NCI-H2171 (cell line): ENCODE data around the gene SEMA3A.

Experiments used
- DNase-seq: peaks from one replicate; lab custom pipeline; 2025; lab: John Stamatoyannopoulos, UW

SEMA3A gene

DNA sequence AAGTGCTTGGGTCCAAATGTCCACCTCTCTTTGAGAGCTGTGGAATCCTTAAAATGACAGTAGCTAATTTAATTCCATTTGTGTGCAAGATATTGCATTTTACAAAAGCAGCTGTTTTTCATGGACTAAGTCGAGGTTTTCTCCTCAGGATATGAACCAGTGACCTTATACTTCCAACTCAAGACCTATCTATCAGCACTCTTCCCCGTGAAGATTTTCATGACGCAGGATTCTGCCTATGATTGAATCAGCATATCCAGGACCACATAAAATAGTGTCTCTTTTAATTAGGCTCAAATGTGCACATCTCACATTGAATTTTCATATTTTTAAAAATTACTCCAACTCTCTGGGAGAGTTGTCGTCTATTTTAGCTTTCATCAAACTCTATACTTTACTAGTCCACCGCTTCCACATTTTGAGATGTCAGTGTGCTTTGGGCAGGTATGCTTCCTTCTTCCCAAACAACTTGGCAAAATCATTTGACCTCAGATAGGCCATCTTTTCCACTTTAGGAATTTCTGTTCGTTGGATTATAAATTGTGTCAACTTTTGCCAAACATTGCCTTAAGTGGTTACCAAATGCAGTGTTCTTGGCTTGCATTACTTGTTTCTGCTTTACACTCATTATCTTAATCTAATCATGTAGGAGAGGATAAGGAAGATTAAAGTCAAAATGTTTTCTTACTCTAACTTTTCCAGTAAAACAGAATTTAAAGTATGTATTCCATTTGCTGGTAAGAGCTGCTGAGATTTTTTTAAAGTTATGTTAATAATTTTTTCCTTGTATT lies 39.4 kb downstream of the SEMA3A start:
- DNase-seq = no peak

DNA sequence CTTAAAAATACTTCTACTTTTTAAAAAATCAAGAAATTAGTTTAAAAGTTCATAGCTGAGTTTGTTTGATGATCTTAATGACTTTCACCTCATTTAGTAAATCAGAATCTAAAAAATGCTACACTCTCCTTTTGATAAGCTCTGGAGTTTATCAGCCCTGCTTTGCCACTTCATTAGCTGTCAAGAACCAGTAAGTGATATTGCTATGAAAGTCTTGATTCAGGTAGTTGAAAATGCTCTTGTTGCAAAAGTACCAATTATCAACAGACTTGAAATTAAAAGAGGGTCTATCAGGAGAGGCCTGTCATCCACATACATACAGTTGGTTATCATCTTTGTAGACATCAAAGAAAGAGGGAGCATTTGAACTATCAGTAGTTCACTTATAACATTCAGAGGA lies 41.6 kb downstream of the SEMA3A start:
- DNase-seq = no peak

DNA sequence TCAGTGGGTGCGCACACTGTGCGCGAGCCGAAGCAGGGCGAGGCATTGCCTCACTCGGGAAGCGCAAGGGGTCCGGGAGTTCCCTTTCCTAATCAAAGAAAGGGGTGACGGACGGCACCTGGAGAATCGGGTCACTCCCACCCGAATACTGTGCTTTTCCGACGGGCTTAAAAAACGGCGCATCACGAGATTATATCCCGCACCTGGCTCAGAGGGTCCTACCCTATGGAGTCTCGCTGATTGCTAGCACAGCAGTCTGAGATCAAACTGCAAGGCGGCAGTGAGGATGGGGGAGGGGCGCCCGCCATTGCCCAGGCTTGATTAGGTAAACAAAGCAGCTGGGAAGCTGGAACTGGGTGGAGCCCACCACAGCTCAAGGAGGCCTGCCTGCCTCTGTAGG lies 44.2 kb downstream of the SEMA3A start:
- DNase-seq = peak; percentile 7

DNA sequence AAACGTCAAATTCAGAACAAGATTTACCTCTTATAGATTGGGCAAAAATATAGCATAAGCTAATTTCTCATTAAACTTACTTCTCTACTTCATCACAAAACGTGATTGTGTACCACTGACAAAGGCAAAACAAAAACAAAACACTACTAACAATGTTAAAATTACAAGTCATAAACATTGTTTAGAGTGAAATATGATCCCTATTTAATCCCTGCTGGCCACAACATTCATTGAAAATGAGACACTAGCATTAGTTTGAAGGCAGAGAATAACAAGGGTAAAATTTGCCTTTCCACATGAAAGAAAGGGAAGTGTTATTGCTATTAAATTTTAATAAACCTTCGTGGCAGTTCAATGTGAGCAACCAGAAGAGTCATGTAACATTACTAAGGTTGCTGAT lies 45.0 kb downstream of the SEMA3A start:
- DNase-seq = no peak

DNA sequence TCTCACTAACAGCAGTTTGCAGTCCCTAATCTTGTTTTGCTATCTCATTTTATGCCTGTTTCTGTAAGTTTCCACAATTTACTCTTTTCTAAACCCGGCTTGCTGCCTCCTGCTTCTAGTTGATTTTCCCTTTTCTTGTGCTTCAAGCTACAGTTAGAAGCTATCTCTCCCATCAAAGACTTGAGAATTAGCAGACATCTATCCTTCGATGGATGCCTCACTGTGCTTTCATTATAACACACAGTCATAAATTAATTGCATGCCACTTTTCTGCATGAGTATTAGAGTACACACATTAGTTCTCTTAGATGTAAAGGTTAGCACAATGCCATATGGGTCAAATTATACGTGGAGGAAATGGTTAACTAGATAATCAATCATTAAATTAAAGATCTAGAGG lies 48.7 kb downstream of the SEMA3A start:
- DNase-seq = no peak

DNA sequence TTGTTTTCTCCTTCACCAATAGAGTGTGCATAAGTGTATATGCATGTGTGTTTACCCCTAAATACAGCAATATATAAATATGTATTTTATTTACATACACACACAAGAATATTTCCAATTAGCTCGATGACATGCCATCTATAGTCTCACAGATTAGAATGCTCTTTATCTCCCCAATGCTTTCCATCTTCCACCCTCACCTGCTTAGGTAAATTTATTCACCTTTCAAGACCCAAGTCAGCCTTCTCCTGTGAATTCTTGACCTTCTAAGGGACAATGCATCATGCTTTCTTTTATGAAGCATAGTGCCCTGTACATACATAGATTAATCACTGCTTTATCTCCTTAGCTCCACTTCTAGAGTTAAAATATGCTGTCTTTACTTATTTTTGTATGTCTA lies 49.7 kb downstream of the SEMA3A start:
- DNase-seq = no peak

DNA sequence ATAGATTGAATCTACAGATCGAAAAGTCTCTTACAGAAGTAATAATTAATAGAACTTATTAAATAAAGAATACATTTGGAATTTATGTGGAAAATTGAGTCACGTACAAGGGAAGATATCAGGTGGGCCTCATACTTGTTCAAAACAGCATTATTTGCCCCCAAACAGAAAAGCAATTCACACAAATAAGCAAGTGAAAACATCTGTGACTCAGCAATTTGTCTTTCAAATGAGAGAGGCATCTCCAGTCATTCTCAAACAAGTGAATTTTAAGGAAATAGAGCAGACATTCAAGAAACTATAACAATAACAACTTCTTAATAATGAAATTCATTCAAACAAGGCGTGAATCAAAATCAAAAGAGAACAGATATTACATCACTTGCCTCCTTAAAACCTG lies 50.1 kb downstream of the SEMA3A start:
- no peak for DNase-seq

DNA sequence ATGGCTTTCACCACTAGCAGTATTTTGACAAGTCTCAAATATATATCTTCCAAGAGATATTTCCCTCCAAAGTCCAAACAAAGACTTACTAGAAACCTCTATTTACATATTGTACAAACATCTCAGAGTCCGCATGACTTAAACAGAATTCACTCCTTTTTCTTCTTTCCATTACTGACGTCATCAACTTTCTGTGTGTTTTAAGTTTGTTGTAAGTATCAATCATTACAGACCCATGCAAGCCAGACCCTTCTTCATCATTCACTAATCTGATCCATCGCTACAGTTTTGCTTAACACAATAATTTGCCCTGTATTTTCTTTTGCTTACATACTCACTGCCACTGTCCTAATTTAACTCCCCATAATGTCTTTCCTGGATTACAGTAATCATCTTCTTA lies 51.9 kb downstream of the SEMA3A start:
- no peak for DNase-seq

DNA sequence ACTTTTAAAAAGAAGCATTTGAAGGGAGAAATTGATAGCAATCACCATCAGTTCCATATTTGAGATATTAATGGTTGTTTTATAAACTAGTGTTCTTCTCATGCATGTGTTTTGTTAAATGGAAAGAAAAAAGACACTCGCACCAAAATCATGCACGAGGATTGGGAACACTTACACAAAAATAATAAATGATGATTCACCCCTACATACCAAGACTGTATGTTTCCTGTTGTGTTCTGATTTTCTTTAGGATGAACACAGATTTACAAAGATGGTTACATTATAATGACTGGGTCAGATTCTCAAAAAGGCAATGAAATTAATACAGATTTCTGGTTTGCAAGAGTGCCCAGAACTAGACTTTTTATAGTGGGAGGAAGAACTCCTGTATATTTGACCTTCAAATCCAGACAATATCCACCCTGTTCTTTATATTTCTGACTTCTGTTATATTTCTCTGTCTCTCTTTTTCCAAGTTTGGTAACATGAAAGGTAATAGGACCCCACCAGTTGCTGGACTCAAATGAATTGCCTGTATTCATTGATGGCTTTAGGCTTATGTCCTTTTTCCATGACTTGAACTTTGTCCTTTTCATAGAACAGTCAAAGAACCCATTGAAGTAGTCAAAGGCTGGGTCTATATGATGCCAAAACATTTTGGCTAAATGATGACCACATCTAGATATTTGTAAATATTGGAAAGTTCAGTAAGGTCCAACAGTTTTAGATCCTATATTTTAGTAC lies 54.4 kb downstream of the SEMA3A start:
- DNase-seq = no peak

DNA sequence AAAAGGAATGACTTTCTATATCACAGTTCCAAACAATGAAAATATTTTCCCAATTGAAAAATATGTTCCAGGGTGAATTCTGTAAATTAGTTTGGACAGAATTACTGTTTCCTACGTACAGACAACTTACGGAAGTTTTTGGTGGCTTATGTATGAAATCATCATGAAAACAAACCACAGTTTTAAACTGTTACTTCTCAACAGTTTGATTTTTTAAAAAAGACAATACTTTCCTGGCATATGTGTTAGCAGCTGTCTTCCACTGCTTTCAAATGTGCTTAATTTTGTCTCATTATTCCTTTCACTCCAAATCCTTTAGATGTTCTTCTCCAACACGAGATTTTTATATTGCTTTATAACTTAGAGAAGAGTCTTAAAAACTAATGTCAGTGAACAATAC lies 56.2 kb downstream of the SEMA3A start:
- no peak for DNase-seq

DNA sequence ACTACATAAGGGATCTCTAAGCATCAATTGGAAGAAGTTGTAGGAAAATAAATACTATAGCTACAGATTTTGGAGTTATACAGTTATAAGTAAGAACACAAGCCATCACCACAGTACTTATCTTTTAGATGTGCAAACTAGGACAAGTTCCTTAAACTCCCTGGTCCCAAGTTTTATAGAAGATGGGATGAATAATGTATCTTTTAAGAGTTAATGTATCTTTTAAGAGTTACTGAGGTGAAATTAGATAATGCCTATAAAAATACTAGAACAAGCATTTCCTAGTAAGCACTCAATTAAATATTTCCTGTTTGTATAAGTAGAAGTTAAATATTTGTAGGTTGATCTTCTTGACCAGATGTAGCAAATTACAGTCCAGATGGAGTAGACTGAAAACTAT lies 56.8 kb downstream of the SEMA3A start:
- DNase-seq = no peak

DNA sequence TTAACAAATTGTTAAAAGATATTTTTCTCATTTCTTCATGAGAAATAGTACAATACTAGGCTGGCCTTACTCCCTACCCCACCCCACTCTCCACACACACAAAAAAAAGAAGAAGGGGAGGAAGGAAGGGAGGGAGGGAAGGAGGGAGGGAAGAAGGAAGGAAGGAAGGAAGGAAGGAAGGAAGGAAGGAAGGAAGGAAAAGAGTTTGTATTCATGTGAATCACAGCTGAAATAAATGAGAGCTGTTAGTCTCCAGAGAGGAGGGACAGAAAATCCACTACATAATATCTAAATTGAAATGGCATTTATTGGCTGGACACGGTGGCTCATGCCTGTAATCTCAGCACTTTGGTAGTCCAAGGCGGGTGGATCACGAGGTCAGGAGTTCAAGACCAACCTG lies 57.8 kb downstream of the SEMA3A start:
- DNase-seq = no peak

DNA sequence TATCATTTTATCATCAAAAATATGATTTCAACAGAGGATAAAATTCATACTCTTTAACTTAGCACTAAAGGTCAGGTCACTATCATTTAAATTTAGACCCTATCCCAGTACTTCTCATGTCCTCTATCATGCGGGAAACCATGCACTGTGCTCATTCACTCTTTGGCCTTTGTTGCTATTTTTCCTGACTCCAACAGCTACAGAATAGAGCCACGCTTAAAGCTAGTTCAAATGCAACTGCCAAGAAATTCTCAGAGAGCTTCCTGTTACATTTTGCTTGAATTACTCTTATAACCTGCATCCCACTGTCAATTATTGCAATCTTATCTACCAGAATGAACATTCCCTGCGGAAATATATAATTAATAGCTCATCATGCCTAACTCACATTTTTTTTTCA lies 58.3 kb downstream of the SEMA3A start:
- DNase-seq = no peak

DNA sequence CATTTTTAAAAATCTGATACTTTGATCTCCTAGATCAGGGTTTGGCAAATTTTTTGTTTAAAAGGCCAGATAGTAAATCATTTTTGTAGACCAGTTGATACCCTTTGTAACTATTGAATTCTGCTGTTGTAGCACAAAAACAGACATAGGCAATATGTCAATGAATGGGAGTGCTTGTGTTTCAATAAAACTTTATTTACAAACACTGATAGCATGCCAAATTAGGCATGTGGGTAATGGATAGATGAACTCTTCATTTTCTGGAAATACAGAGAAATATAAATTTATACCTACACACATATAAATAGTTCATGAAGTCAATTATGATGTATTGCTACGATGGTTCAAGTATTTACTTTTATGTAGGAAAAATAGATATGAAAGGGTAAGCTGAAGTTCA lies 60.4 kb downstream of the SEMA3A start:
- no peak for DNase-seq

DNA sequence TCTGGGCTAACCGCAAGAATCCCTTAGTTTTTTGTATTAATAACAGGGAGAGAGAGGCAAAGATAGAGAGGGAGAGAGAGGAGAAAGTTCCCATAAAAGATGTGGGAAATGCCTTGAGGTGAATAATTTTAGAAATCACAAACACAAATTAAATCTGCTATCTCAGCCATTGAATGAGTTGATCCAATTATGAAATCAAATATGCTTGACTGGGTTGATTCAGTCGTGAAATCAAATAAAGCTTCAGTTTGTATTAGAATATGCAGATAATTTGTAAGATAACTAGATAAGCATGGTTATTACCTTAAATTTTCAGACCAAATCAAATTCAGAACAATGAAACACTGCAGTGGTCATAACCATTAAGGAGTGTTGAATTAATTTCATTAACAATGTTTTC lies 68.9 kb downstream of the SEMA3A start:
- DNase-seq = no peak

DNA sequence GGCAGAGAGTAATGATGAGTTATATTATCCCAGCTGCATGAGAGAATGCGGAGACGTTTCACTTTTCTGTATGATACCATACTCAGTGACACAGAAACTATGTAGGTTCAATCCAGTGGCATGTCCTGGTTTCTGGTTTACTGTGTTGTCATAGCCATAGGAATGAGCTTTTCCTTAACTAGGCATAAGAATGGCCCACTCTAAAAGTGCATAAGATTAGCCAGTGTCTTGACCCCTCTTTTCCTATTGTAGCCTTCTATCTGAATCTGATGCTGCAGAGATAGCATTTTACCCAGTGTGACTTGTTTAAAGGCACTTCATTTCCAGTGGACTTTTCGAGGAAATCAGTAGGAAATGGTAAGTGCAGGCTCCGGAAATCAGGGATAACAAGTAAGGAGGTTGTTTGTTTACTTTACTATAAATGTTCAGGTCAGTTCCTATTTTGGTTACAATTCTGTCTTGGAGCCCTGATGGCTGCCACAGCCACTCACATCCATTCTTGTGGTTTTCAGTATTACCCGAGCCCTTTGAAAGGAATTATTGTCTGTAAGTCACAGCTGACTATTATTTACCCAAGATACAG lies 70.5 kb downstream of the SEMA3A start:
- DNase-seq = no peak

DNA sequence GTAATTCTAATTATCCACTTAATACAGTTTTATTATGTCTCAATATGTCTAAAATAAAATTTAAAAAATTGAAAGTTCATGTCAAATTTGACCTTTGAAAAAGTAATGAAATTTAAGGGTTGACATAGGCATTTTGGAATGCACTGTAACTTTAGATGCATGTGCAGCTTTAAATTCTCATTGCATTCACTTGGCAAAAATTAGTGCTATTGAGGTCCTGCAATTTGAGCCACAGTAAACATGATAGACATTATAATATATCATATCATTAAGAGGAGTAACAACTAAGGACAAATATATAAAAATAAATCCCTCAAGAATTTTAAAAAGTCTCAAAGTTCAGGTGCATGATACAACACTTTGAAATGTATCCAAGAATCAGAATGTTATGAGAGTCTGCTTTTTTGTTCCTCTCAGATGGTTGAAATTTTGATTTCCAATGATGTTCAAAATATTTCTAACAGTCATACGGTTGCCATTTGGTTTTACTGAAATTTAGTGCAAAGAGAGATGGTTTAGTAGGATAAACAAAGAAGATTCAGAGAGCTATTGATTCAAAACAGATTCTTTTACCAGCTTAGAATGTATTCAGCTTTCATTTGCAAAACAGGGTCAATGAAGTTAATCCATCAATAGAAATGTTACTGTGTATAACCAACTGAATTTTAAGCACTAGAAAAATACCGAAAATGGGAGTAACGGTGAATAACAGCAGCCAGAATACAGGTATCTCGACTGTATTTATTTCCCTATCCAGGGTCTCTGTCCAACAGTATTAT lies 71.8 kb downstream of the SEMA3A start:
- no peak for DNase-seq

DNA sequence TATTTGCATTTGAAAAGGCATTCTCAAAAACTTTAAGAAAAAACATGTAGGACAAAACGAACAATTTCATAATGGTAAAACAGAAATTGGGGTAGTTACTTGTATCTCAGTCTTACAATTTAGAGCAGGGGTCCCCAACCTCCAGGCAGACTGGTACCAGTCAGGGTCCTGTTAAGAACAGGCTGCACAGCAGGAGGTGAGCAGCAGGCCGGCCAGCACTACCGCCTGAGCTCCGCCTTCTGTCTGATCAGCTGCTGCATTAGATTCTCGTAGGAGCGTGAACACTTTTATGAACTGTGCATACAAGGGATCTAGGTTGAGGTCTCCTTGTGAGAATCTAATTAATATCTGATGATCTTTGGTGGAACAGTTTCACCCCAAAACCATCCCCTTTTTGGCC lies 77.3 kb downstream of the SEMA3A start:
- DNase-seq = no peak

DNA sequence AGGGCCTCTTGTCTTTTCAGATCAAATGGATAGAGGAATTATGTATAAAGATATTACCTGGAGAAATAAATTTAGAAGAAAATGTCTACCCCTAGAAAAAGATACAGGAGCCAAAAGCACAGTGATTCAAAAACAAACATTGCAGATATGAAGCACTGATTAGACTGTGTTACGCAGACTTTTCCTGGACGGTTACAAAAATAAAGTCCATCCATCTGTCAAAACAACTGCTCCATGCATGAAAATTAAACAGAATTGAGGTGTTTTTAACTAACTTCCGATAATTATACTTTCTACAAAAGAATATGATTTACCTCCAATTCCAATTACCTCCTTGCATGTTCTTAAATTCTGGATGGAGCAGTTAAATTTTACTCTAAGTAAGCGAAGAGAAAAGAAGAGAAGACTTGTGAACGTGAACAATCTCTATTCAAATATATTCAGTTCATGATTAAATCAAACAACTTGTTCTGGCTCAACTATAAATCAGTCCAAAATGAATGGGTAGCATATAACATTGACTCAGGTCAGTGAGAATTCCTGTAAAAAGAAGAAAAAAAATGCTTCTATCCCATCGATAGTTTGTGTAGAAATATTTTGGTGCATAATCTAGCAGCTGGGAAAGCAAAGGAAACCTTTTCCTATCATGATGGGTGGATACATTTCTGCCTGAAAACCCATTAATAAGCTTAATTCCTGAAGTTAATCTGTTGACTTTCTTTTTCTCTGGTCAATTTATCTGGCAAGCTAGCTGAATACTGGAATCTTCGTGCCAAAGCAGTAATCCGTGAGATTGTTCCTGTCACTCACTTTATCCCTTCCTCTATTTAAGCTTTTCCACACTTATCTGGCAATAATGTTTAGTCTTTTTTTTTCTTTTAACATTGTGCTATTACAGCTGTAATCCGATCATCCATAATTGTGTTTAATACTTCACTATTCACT lies 80.4 kb downstream of the SEMA3A start:
- no peak for DNase-seq

DNA sequence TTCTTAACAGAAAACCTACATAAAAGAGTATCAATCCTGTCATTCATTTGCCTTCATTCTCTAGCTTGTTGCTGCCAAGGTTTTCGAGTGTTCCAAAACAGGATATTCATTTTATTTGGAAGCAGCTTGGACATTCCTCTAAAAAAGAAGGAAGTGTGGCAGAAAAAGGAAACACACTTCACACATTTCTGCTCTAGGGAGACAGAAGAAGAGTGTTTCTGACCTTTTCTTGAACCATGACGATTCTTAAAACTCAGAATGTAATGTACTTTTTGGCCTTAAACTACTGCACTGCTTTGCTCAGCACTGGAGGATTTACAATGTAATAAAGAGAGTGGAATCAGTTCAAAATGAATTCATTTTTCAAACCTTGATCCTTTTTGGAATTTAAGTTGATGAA lies 81.3 kb downstream of the SEMA3A start:
- DNase-seq = no peak

DNA sequence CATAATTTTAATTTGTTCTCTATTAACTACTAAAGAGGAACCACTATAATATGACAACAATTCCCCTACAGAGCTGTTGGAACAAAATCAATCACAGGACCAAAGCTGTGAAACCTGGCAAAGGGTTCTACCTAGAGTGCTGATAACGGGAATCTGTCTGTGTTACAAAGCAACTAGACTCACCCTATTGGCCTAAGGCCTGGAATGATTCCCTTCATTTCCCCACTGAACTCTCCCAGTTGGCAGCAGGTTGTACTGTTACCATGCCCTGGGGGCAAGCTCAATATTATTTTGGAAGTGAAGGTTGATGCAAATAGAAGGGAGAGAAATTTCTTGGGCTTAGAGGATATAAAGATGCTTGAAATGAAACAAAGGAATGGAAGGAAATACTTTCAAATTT lies 81.8 kb downstream of the SEMA3A start:
- no peak for DNase-seq
